ENCODE results near the gene RASGRP2. TPM values are rescaled to one million over a fixed set of nuclear protein-coding genes. Genes with fewer than 3 reads are reported as not detected.

Gene RASGRP2
- polyA plus RNA-seq, 3 donors from 2014 or later: 142 to 165 (median 154) TPM

GRCh38 chr11:64778223-64778472 is 34.2 kb upstream of the RASGRP2 start:
- peak overlapping the region in 5 of 6 donors; percentile 98 to 100 (median 99) for H3K27ac Mint-ChIP-seq
- no peak for DNase-seq
- peaks cover 20 to 29% (median 20%) of the 10 kb centered on the region in 3 donors for H3K27me3 Mint-ChIP-seq (ENCODE audit: low read depth in 3 of 3)
- peak overlapping the region in 4 of 5 donors; percentile 87 to 97 (median 91) for H3K4me3 Mint-ChIP-seq
- peaks cover 45 to 62% of the 10 kb centered on the region in 2 donors for H3K4me1 Mint-ChIP-seq
- no peaks in the 10 kb centered on the region for H3K9me3 Mint-ChIP-seq
- H3K36me3 Mint-ChIP-seq: peaks cover 11 to 35% (median 32%) of the 10 kb centered on the region in 3 donors

GRCh38 chr11:64777449-64778222 is 33.7 kb upstream of the RASGRP2 start:
- Mint-ChIP-seq H3K4me1 (peaks cover 50 to 68% of the 10 kb centered on the region in 2 donors), H3K36me3 (peaks cover 11 to 40% (median 37%) of the 10 kb centered on the region in 3 donors), H3K4me3 (peak overlapping the region; percentile 88 to 95 (median 94)), H3K9me3 (no peaks in the 10 kb centered on the region), H3K27me3 (ENCODE audit: low read depth in 3 of 3) (peaks cover 20 to 29% (median 20%) of the 10 kb centered on the region in 3 donors), H3K27ac (peak overlapping the region; percentile 86 to 96 (median 92))
- DNase-seq: peak; percentile 82 to 87 (median 87)

- Mint-ChIP-seq H3K4me1 (peaks cover 58 to 75% of the 10 kb centered on the region in 2 donors), H3K36me3 (peaks cover 11 to 47% (median 42%) of the 10 kb centered on the region in 3 donors), H3K27ac (peak overlapping the region; percentile 86 to 96 (median 92)), H3K27me3 (ENCODE audit: low read depth in 3 of 3) (peaks cover 20 to 29% (median 20%) of the 10 kb centered on the region in 3 donors), H3K4me3 (peak overlapping the region; percentile 88 to 95 (median 94)), H3K9me3 (no peaks in the 10 kb centered on the region)
- no peak for DNase-seq
These were observed 32.9 kb upstream of the RASGRP2 start for GRCh38 chr11:64776875-64777274.

DNA sequence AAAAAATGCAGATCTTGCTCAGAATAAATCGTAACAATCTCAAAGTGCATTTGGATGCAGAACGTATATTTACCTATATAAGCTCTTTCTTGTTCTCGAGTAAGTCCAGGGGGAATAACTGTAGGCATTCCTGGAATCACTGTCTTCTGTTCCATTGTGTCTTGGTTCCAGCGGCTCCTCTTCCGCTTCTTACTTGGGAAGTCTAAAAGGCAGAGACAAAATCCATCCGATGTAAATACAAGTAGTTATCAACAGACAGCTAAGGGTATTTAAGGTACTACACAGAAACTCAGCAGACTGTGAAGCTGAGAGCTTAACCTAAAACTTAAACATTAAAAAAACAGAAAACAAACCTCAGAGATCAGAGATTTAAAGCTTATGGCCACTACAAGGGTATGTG is 32.5 kb upstream of the RASGRP2 start:
- no peak for DNase-seq
- H3K4me3 Mint-ChIP-seq: peak overlapping the region; percentile 88 to 95 (median 94)
- peaks cover 62 to 80% of the 10 kb centered on the region in 2 donors for H3K4me1 Mint-ChIP-seq
- peak overlapping the region; percentile 86 to 96 (median 92) for H3K27ac Mint-ChIP-seq
- H3K27me3 Mint-ChIP-seq (ENCODE audit: low read depth in 3 of 3): peaks cover 20 to 29% (median 23%) of the 10 kb centered on the region in 3 donors
- no peaks in the 10 kb centered on the region for H3K9me3 Mint-ChIP-seq
- H3K36me3 Mint-ChIP-seq: peaks cover 11 to 52% (median 47%) of the 10 kb centered on the region in 3 donors

DNA sequence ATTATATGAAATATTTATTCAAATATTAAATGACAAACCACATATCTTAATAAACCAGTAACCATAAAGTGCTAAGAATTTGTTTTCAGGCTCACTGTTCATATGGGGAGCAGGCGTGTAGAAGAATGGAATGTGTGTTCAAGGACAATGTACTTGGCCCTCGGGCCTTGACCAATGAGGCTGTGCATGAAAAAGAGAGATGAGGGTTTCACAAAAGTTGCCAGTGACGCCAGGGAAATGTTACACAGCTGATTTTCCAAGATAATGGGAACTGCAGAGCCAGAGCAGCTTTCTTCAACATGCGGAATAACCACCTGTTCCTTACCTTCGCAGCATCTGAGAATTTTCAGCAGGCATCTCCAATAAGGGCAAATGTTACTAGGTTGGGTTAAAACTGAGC is 30.2 kb upstream of the RASGRP2 start:
- DNase-seq: no peak
- Mint-ChIP-seq H3K27me3 (ENCODE audit: low read depth in 3 of 3) (peaks cover 17 to 33% (median 23%) of the 10 kb centered on the region in 3 donors), H3K9me3 (no peaks in the 10 kb centered on the region), H3K4me1 (peaks cover 63 to 83% of the 10 kb centered on the region in 2 donors), H3K36me3 (peaks cover 26 to 71% (median 68%) of the 10 kb centered on the region in 3 donors), H3K27ac (peak overlapping the region in 4 of 6 donors; percentile 2 to 71 (median 26)), H3K4me3 (peak overlapping the region in 1 of 5 donors; percentile 14)

DNA sequence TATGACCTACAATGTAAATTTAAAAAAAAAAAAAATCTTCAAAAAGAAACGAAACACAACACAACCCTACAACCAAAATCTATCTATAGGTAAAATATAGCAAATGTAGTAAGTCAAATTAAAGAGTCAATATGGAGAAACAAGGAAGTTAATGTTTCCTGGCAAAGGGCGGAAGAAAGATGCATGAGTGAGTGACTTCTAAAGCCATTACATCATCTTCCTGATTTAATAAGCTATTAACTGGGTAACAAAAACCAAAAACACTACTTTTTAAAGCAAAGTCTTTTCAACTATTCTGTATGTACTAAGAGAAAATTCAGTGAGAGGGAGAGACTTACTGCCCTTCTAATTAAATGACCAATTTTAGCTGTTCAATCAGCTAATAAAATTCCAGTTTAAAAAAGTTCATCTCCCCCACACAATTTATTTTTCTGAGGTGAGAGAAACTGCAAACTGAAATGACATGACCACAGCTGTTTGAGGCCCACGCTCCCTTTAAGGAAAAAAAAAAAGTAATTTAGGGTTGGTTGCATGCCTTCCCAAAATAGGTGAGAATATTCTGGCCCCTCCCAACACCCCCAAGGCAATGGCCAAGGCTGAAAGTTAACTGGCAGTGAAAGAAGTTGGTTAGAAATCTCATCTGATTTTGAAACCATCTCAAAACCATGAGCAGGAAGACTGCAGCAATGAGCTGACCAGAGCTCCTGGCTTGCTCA is 28.5 kb upstream of the RASGRP2 start:
- Mint-ChIP-seq H3K36me3 (peaks cover 34 to 86% (median 78%) of the 10 kb centered on the region in 3 donors), H3K27me3 (ENCODE audit: low read depth in 3 of 3) (peaks cover 12 to 39% (median 23%) of the 10 kb centered on the region in 3 donors), H3K4me3 (no peak overlapping the region), H3K9me3 (no peaks in the 10 kb centered on the region), H3K27ac (peak overlapping the region in 4 of 6 donors; percentile 14 to 72 (median 62)), H3K4me1 (peaks cover 70 to 95% of the 10 kb centered on the region in 2 donors)
- no peak for DNase-seq

DNA sequence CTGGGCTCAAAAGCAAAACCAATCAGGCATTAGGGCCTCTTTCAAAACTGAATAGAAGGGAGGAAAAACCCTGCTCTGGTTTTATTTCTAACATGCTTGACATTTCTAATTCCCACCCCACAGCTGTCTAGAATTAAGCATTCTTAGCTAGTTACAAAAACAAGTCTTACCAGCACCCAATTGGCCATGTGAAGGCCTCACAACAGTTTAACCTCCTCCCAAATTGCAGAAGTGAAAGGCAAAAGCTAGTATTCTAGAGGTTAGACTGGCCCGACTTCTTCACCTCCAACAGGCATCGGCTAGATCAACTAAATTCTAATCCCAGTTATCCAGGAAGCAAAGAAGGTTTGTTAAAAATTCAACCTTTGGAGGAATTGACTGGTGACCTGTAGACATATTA is 27.9 kb upstream of the RASGRP2 start:
- Mint-ChIP-seq H3K27me3 (ENCODE audit: low read depth in 3 of 3) (peaks cover 13 to 37% (median 21%) of the 10 kb centered on the region in 3 donors), H3K36me3 (peaks cover 34 to 84% (median 78%) of the 10 kb centered on the region in 3 donors)

GRCh38 chr11:64770120-64770519 is 26.2 kb upstream of the RASGRP2 start:
- no peak for DNase-seq
- Mint-ChIP-seq H3K4me1 (peaks cover 66 to 92% of the 10 kb centered on the region in 2 donors), H3K36me3 (peaks cover 35 to 78% (median 67%) of the 10 kb centered on the region in 3 donors), H3K27ac (peak overlapping the region in 5 of 6 donors; percentile 11 to 69 (median 57)), H3K9me3 (no peaks in the 10 kb centered on the region), H3K4me3 (no peak overlapping the region), H3K27me3 (ENCODE audit: low read depth in 3 of 3) (peaks cover 15 to 41% (median 26%) of the 10 kb centered on the region in 3 donors)

More for the DNA sequence above, 27.9 kb upstream of the RASGRP2 start:
- Mint-ChIP-seq H3K4me1 (peaks cover 70 to 95% of the 10 kb centered on the region in 2 donors), H3K4me3 (no peak overlapping the region), H3K9me3 (no peaks in the 10 kb centered on the region), H3K27ac (peak overlapping the region in 5 of 6 donors; percentile 20 to 80 (median 64))
- DNase-seq: no peak

GRCh38 chr11:64769283-64769682 is 25.3 kb upstream of the RASGRP2 start:
- peaks cover 68 to 93% of the 10 kb centered on the region in 2 donors for H3K4me1 Mint-ChIP-seq
- peak overlapping the region; percentile 4 to 84 (median 53) for H3K27ac Mint-ChIP-seq
- no peak for DNase-seq
- peak overlapping the region in 1 of 5 donors; percentile 40 for H3K4me3 Mint-ChIP-seq
- H3K27me3 Mint-ChIP-seq (ENCODE audit: low read depth in 3 of 3): peaks cover 19 to 50% (median 34%) of the 10 kb centered on the region in 3 donors
- H3K9me3 Mint-ChIP-seq: no peaks in the 10 kb centered on the region
- peaks cover 42 to 81% (median 71%) of the 10 kb centered on the region in 3 donors for H3K36me3 Mint-ChIP-seq

DNA sequence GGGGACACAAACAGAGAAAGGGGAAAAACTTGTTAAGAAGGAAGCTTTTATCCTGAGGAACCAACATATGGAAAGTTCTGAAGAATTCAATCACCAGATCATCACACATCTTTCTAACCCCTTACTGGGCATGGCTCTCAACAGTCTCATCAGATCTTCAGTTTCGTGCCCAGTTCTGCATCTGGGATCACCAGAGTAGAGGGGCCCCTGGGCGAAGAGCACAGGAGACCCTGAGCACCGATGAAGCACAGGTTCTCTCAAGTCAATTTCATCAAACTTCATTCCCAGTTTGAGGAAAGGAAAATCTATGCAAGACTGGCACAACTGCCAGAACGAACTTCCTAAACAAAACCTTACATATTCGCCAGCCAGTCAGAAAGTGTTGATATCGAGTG is 24.4 kb upstream of the RASGRP2 start:
- peaks cover 41 to 73% (median 62%) of the 10 kb centered on the region in 3 donors for H3K36me3 Mint-ChIP-seq
- no peak for DNase-seq

DNA sequence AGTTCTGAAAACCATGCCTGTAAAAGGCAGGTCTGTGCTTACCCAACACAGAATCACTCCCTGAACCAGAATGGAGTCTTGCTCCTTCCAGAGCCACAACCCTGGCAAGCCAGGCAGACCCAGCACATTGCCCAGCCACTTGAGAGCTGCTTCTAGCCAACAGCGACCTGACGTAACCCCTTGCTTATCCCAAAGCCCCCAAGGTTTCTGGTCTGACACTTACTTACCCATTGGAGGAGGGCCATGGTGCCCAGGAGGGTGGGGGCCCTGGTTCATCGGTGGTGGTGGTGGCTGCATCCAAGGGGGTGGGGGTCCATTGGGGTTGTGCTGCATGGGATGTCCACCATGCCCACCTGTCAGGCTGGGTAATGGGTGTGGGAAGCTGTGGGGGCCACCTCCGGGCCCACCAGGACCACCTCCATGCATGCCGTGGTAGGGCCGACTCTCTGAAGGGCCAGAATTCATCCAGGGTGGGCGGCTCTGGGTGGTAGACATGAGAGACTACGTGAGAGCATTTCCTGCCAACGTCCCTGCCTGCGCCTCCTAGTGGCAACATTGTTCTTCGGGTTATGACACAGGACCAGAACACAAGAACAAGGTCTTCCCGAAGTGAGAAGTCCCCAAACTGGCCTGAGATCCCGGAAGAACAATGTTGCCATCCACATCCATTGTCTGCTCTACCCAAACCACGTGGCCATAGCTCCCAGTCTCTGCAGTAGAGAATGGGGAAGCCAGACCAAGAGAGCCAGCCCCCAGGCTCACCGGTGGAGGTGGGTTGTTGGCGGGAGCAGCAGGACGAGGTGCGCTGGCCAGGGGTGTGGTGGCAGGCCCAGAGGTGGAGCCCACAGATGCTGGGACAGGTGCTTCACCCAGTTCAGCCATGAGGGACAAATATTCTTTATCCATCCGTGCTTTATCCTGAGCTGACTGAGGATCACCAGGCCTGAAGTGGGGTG is 23.7 kb upstream of the RASGRP2 start:
- H3K27ac Mint-ChIP-seq: peak overlapping the region; percentile 77 to 94 (median 88)
- DNase-seq: peak; percentile 78 to 81 (median 79)
- peak overlapping the region; percentile 63 to 73 (median 70) for H3K4me3 Mint-ChIP-seq
- peaks cover 40 to 72% (median 55%) of the 10 kb centered on the region in 3 donors for H3K36me3 Mint-ChIP-seq
- peaks cover 73 to 93% of the 10 kb centered on the region in 2 donors for H3K4me1 Mint-ChIP-seq
- H3K27me3 Mint-ChIP-seq (ENCODE audit: low read depth in 3 of 3): peaks cover 20 to 56% (median 39%) of the 10 kb centered on the region in 3 donors
- no peaks in the 10 kb centered on the region for H3K9me3 Mint-ChIP-seq

More for the DNA sequence above, 24.4 kb upstream of the RASGRP2 start:
- no peaks in the 10 kb centered on the region for H3K9me3 Mint-ChIP-seq
- H3K27ac Mint-ChIP-seq: peak overlapping the region in 5 of 6 donors; percentile 77 to 94 (median 88)
- H3K27me3 Mint-ChIP-seq (ENCODE audit: low read depth in 3 of 3): peaks cover 19 to 53% (median 36%) of the 10 kb centered on the region in 3 donors
- H3K4me1 Mint-ChIP-seq: peaks cover 73 to 93% of the 10 kb centered on the region in 2 donors
- peak overlapping the region in 3 of 5 donors; percentile 18 to 33 (median 20) for H3K4me3 Mint-ChIP-seq

- Mint-ChIP-seq H3K36me3 (peaks cover 46 to 67% (median 53%) of the 10 kb centered on the region in 3 donors), H3K4me3 (peak overlapping the region in 4 of 5 donors; percentile 63 to 80 (median 71)), H3K27me3 (ENCODE audit: low read depth in 3 of 3) (peaks cover 23 to 63% (median 43%) of the 10 kb centered on the region in 3 donors), H3K27ac (peak overlapping the region in 5 of 6 donors; percentile 80 to 94 (median 88)), H3K4me1 (peaks cover 73 to 93% of the 10 kb centered on the region in 2 donors), H3K9me3 (no peaks in the 10 kb centered on the region)
- DNase-seq: no peak
These were observed 22.9 kb upstream of the RASGRP2 start for GRCh38 chr11:64766881-64767280.

All from immature natural killer cell (primary cell).